ENCODE measurements around the gene AOC1.
"Not testable (repeated sequence)": the region's sequence is repeated elsewhere in the genome, so short reads cannot be mapped to it uniquely, and the experiment has no call there.

Gene AOC1

GRCh38 chr7:150897502-150898474 is 45.5 kb downstream of the AOC1 start:
- DNase-seq (ENCODE audit: low read depth in 2 of 2) = peak; percentile 38 to 43

DNA sequence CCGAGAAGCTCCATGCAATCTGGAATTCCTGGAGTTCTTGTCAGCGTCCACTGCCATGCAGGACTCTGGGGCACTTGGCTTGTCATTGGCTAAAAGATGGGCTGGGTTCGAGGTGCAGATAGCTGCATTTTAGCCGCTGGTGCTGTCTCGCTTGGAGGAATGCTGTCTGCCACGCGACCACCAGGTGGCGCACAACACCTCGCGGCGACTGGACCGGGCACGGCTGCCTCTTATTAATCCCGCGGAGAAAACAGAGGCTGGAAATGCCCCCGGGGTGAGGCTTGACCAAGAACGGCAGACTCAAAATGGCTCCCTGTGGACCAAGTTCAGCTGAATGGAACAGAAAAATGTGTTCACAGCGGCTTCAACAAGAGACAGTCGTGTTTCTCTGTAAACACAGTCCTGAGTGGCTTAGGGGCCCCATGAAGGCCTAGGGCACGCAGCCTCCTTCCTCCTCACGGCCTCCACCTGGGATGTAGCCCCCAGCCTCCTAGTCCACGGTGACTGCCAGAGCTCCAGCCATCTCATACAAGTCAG is 46.2 kb downstream of the AOC1 start:
- peak; percentile 46 to 60 for DNase-seq (ENCODE audit: low read depth in 2 of 2)

DNA sequence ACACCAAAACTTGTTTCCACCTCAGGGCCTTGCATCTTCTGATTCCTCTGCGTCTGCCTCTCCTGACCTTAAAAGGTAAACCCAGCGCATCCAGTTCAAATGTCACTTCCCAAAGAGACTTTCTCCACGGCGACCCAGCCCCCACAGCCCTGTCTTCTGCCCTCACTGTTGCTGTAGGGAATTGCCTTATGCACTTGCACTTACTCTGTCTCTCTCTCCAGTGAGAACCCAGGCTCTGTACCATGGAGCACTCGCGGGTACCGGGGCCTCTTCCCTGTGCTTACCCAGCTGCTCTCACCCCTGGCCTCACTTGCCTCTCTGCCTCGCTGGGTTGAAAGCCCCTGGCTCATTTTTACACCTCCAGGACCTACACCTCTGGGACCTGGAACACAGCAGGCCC is 48.4 kb downstream of the AOC1 start:
- no peak for DNase-seq (ENCODE audit: low read depth in 2 of 2)

GRCh38 chr7:150901160-150902035 is 49.1 kb downstream of the AOC1 start:
- no peak for DNase-seq (ENCODE audit: low read depth in 2 of 2)

GRCh38 chr7:150902078-150903033 is 50.0 kb downstream of the AOC1 start:
- DNase-seq (ENCODE audit: low read depth in 2 of 2) = no peak

DNA sequence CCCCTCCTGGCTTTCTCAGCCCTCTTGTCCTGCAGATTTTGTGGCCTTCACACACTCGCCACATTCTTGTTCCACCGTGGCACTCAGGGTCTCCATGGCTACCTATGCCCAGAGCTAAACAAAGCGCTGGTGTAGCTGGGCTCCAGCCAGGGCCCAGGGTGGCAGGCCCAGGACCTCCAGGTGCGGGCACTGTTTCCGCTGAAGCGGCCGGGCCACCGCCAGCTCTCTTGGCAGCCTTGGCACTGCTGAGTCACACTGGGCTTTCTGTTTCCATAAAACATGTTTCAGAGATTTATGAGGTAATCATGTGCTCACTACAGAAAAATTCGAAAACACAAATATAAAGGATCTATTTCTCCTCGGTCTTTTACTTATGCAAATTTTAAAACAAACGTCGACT is 51.3 kb downstream of the AOC1 start:
- DNase-seq (ENCODE audit: low read depth in 2 of 2) = no peak

DNA sequence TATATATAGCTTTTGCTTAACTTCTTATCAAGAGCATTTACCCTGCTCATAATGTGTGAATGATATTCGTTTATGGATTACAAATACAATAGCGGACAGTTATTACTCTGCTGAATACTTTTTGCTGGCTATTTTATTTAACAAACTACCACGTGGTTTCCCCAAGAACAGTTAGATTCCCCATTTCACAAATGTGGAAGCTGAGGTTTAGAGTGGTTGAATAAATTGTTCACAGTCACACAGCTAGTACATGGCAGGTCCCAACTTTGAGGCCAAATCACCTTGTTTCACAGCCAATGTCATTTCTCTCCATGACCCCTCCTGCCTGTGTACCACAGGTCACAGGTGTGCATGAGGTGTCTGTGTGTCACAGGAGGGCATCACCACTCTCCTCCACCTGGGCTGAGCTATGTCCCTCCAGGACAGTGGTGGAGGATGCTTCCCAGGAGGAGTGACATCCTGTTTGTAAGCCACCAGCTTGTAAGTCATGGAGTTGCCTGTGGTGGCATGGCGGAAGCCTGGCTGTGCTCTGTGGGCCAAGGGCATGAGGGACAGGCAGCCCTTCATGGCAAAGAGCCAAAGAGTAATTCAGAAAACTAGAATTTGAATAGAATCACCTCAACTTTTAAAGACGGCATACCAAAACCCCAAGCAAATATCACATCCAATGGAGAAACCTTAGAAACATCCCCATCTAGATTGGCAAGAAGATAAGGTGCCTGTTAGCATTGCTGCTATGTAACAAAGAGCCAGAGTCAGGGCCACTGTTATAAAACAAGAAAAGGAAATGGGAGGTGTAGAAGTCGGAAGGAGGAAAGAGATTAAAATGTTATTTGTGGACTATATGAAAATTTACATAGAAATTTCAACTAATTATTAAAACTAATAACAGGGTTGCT is 51.9 kb downstream of the AOC1 start:
- DNase-seq (ENCODE audit: low read depth in 2 of 2) = no peak

GRCh38 chr7:150908173-150908572 is 55.9 kb downstream of the AOC1 start:
- no peak for DNase-seq (ENCODE audit: low read depth in 2 of 2)

GRCh38 chr7:150909200-150909995 is 57.1 kb downstream of the AOC1 start:
- no peak for DNase-seq (ENCODE audit: low read depth in 2 of 2)

- not testable (repeated sequence) for DNase-seq (ENCODE audit: low read depth in 2 of 2)
These were observed 58.1 kb downstream of the AOC1 start for GRCh38 chr7:150910305-150910995.

GRCh38 chr7:150910996-150911422 is 58.7 kb downstream of the AOC1 start:
- DNase-seq (ENCODE audit: low read depth in 2 of 2) = no peak

All from stimulated activated CD8-positive, alpha-beta memory T cell treated with anti-CD3 and anti-CD28 coated beads, Interleukin-15, amount 100 ng/mL, for 48 hours (primary cell).